CD4-positive, alpha-beta T cell treated with Interleukin-2 at 100 ng/mL for 4 hours (primary cell): ENCODE data around the gene TBCD.

Source experiments
- DNase-seq: peaks from one replicate; pipeline ENCODE4 v3.0.0-alpha.2; 2020; ENCODE audit warnings: low spot score

The TBCD gene

GRCh38 chr17:82858376-82859126 lies 106.7 kb downstream of the TBCD start:
- DNase-seq = peak; percentile 39

- peak; percentile 67 for DNase-seq
Measured at GRCh38 chr17:82859431-82860403, 107.9 kb downstream of the TBCD start.

GRCh38 chr17:82860606-82861392 lies 108.9 kb downstream of the TBCD start:
- no peak for DNase-seq

- DNase-seq = no peak
Measured at GRCh38 chr17:82861393-82861775, 109.5 kb downstream of the TBCD start.

GRCh38 chr17:82862191-82862590 lies 110.3 kb downstream of the TBCD start:
- DNase-seq = no peak

GRCh38 chr17:82862737-82863382 lies 111.0 kb downstream of the TBCD start:
- DNase-seq = no peak

- no peak for DNase-seq
Measured at GRCh38 chr17:82863383-82863940, 111.6 kb downstream of the TBCD start.

- peak; percentile 96 for DNase-seq
Measured at GRCh38 chr17:82863941-82864712, 112.3 kb downstream of the TBCD start.

- no peak for DNase-seq
Measured at GRCh38 chr17:82864713-82865248, 112.9 kb downstream of the TBCD start.

GRCh38 chr17:82865274-82865673 lies 113.4 kb downstream of the TBCD start:
- no peak for DNase-seq

- DNase-seq = no peak
Measured at GRCh38 chr17:82865774-82866395, 114.0 kb downstream of the TBCD start.

GRCh38 chr17:82866590-82867191 lies 114.8 kb downstream of the TBCD start:
- DNase-seq = no peak

- DNase-seq = no peak
Measured at GRCh38 chr17:82867763-82868325, 116.0 kb downstream of the TBCD start.

GRCh38 chr17:82868715-82869131 lies 116.9 kb downstream of the TBCD start:
- no peak for DNase-seq

- DNase-seq = no peak
Measured at GRCh38 chr17:82869536-82869935, 117.7 kb downstream of the TBCD start.

GRCh38 chr17:82870091-82870491 lies 118.2 kb downstream of the TBCD start:
- DNase-seq = no peak

GRCh38 chr17:82870541-82870940 lies 118.7 kb downstream of the TBCD start:
- no peak for DNase-seq

- no peak for DNase-seq
Measured at GRCh38 chr17:82871056-82871775, 119.4 kb downstream of the TBCD start.
